ENCODE measurements around the gene RAB11A.

RAB11A gene

DNA sequence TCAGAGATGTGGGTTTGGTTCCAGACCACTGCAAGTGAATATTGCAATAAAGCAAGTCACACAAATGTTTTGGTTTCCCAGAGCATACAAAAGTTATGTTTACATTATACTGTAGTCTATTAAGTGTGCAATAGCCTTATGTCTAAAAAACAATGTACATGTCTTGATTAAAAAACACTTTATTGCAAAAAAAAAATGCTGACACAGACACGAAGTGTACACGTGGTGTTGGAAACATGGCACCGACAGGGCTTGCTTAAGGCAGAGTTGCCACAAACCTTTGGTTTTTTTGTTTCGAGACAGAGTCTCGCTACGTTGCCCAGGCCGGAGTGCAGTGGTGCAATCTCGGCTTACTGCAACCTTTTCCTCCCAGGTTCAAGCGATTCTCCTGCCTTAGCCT, 50.1 kb downstream of the RAB11A start:
- H3K9me3 ChIP-seq = no peaks in the 10 kb centered on the region
- H3K36me3 ChIP-seq = no peaks in the 10 kb centered on the region
- no peaks in the 10 kb centered on the region for H3K27me3 ChIP-seq
- H3K27ac ChIP-seq = no peak overlapping the region
- H3K4me3 ChIP-seq (ENCODE audit: low read depth in 1 of 2, low read length in 1 of 2) = no peak overlapping the region
- TF ChIP-seq, protein P1, sequence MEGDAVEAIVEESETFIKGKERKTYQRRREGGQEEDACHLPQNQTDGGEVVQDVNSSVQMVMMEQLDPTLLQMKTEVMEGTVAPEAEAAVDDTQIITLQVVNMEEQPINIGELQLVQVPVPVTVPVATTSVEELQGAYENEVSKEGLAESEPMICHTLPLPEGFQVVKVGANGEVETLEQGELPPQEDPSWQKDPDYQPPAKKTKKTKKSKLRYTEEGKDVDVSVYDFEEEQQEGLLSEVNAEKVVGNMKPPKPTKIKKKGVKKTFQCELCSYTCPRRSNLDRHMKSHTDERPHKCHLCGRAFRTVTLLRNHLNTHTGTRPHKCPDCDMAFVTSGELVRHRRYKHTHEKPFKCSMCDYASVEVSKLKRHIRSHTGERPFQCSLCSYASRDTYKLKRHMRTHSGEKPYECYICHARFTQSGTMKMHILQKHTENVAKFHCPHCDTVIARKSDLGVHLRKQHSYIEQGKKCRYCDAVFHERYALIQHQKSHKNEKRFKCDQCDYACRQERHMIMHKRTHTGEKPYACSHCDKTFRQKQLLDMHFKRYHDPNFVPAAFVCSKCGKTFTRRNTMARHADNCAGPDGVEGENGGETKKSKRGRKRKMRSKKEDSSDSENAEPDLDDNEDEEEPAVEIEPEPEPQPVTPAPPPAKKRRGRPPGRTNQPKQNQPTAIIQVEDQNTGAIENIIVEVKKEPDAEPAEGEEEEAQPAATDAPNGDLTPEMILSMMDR (IDR thresholded peaks at IDR 0.05) = no peak
- no peaks in the 10 kb centered on the region for H3K4me1 ChIP-seq (ENCODE audit: control insufficient read depth in 1 of 2, insufficient read depth in 1 of 2, low read depth in 1 of 2, low read length in 1 of 2)

DNA sequence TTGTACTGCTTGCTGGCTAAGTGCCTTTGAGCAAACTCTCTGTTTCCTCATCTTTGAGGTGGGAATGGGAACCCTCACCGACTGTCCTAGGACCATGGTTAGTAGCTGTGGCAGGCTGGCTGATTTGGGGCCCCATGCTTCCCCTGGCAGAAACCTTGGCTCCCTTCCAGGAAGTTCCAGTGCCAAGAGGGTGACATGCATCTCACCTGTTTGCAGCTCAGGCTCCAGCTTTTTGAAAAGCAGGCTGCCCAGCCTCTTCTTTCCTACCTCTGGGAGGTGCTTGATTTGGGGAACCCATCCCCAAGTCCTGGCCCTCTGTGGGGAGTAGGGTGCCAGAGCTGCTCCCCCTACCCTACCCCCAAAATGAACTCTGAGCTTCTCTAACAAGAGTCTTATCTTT, 50.8 kb downstream of the RAB11A start:
- Histone ChIP-seq H3K4me1 (ENCODE audit: control insufficient read depth in 1 of 2, insufficient read depth in 1 of 2, low read depth in 1 of 2, low read length in 1 of 2) (no peaks in the 10 kb centered on the region), H3K27ac (no peak overlapping the region), H3K9me3 (no peaks in the 10 kb centered on the region), H3K4me3 (ENCODE audit: low read depth in 1 of 2, low read length in 1 of 2) (no peak overlapping the region), H3K27me3 (no peaks in the 10 kb centered on the region), H3K36me3 (no peaks in the 10 kb centered on the region)
- TF ChIP-seq, protein P1 (IDR thresholded peaks at IDR 0.05) = no peak

DNA sequence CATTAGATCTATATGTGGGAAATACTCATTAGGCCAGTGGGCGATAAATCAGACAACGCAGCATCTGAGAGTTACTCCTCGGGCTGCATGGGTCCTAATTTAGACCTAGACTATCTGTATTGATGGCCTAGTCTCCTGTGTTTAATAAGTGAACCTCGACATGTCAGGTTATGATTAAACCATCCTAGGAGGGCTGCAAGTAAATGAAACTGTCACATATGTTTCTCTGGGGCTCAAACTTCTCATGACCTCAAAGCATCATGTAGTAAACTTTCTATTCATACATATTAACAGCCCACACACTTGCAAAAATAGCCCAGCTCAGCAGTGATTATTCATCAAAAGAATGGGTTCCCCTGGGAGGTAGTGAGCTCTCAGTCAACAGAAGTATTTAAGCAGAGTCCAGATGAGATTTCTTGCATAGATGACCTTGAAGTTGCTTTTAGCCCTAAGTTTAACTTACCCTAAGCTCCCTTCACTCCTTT, 51.6 kb downstream of the RAB11A start:
- Histone ChIP-seq H3K27ac (no peak overlapping the region), H3K4me1 (ENCODE audit: control insufficient read depth in 1 of 2, insufficient read depth in 1 of 2, low read depth in 1 of 2, low read length in 1 of 2) (no peaks in the 10 kb centered on the region), H3K27me3 (no peaks in the 10 kb centered on the region), H3K4me3 (ENCODE audit: low read depth in 1 of 2, low read length in 1 of 2) (no peak overlapping the region), H3K36me3 (no peaks in the 10 kb centered on the region), H3K9me3 (no peaks in the 10 kb centered on the region)
- TF ChIP-seq, protein P1 (IDR thresholded peaks at IDR 0.05) = no peak

DNA sequence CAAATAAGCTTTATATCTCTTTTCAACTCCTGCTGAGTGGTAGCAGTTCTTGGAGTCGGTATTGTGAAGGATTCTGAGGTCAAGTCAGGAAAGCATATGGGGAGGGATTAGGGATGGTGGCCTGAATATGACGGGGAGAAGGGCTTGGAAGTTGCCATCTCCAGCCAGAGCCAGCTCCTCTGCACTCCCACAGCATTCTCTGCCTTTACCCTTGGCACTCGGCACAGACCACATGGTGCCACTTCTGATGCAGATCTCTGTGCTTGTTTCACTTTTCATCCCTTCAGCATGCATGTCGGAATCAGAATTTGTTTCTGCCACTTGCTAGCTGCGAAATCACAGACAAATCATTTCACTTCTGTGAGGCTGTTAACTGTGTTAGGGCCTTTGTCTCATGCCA, 52.5 kb downstream of the RAB11A start:
- no peaks in the 10 kb centered on the region for H3K9me3 ChIP-seq
- TF ChIP-seq, protein P1 (IDR thresholded peaks at IDR 0.05) = no peak
- no peak overlapping the region for H3K27ac ChIP-seq
- H3K36me3 ChIP-seq = no peaks in the 10 kb centered on the region
- H3K4me1 ChIP-seq (ENCODE audit: control insufficient read depth in 1 of 2, insufficient read depth in 1 of 2, low read depth in 1 of 2, low read length in 1 of 2) = no peaks in the 10 kb centered on the region
- H3K4me3 ChIP-seq (ENCODE audit: low read depth in 1 of 2, low read length in 1 of 2) = no peak overlapping the region
- no peaks in the 10 kb centered on the region for H3K27me3 ChIP-seq

DNA sequence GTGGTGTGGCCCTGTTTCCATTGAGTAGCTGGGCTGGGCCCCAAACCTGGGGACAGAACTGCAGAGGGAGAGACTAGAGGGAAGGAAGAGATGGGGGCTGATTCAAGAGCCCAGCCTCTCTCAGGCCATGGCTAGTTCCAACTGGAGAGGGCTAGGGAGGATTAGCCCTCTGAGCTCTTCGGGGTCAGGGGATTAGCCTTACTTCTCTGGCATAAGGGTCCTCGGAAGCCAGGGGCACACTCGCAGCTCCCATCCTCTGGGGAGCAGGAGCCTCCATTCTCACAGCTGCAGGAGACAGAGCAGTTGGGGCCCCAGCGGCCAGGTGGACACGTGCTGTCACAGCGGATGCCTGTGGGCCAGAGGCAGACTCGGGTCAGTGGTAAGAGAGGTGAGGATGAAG, 53.3 kb downstream of the RAB11A start:
- TF ChIP-seq, protein P1 (IDR thresholded peaks at IDR 0.05) = no peak
- Histone ChIP-seq H3K27me3 (no peaks in the 10 kb centered on the region), H3K9me3 (no peaks in the 10 kb centered on the region), H3K27ac (no peak overlapping the region), H3K36me3 (no peaks in the 10 kb centered on the region), H3K4me1 (ENCODE audit: control insufficient read depth in 1 of 2, insufficient read depth in 1 of 2, low read depth in 1 of 2, low read length in 1 of 2) (no peaks in the 10 kb centered on the region), H3K4me3 (ENCODE audit: low read depth in 1 of 2, low read length in 1 of 2) (no peak overlapping the region)

DNA sequence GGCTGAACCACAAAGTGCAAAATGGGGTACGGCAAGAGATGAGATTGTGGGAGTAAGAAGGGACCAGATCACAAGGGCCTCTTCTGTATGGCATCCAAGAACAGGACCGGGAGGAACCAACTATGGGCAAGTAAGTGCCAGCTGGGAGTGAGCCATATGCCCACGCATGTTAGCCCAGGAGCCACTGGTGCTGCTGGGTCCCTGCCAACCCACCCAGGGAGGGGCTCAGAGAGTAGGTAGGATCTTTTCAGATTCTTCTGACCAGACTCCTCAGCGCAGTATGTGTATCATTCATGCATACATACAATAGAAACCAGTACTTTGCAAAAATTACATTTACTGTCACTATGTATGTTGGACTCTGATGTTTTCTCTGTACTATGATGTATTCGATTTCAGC, 54.0 kb downstream of the RAB11A start:
- TF ChIP-seq, protein P1 (IDR thresholded peaks at IDR 0.05) = no peak
- Histone ChIP-seq H3K27ac (no peak overlapping the region), H3K27me3 (no peaks in the 10 kb centered on the region), H3K36me3 (no peaks in the 10 kb centered on the region), H3K4me3 (ENCODE audit: low read depth in 1 of 2, low read length in 1 of 2) (no peak overlapping the region), H3K9me3 (no peaks in the 10 kb centered on the region), H3K4me1 (ENCODE audit: control insufficient read depth in 1 of 2, insufficient read depth in 1 of 2, low read depth in 1 of 2, low read length in 1 of 2) (no peaks in the 10 kb centered on the region)
